Sigmoid colon (tissue), 3 donors: ENCODE results near the gene AUTS2.

Experiments used
- CTCF ChIP-seq, 4 experiments: fragments of 450-650 bp in 3 of 4; fragments of 200-600 bp in 1 of 4; IDR thresholded peaks; one replicate each; pipeline ENCODE4 v1.5.1; 2016 to 2019; ENCODE audit warnings: antibody characterized with exemption in 4 of 4, mild to moderate bottlenecking in 3 of 4, moderate library complexity in 2 of 4
- POLR2A ChIP-seq, 2 donors: fragments of 450-650 bp; IDR thresholded peaks; one replicate each; pipeline ENCODE4 v1.6.1; 2016; ENCODE audit warnings: antibody characterized with exemption in 2 of 2, mild to moderate bottlenecking in 2 of 2, moderate library complexity in 2 of 2

- TF ChIP-seq POLR2A (IDR thresholded peaks at IDR 0.05) (no peak), CTCF (IDR thresholded peaks at IDR 0.05) (no peak)
Observed at GRCh38 chr7:69608049-69608448, 9.8 kb downstream of the AUTS2 start.
